ENCODE results near the gene ZPBP.

GRCh38 chr7:49980465-49980864 is 112.6 kb downstream of the ZPBP start:
- TF ChIP-seq GATA2 (IDR thresholded peaks at IDR 0.05; ENCODE audit: low read depth, low read length) (no peak), GATA3 (IDR thresholded peaks at IDR 0.05; ENCODE audit: low read depth, low read length) (no peak)
